ENCODE data around the gene SLC6A11.

Gene SLC6A11

DNA sequence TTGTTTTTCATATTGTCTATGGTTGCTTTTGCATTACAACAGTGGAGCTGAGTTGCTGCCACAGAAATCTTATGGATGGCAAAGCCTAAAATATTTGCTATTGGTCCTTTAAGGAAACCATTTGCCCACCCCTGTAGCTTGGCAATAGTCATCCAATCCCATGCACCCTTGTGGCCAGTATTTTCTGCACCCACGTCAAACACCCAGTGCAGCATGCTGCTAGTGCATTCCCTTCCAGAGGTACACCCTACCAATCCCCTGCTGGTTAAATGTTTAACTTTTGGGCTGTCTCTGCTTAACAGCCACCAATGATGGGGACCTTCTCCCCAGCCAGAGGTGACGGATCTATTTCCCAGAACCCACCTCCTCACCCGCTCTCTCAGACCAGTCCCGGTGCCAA, 23.8 kb upstream of the SLC6A11 start:
- DNase-seq, result no peak

DNA sequence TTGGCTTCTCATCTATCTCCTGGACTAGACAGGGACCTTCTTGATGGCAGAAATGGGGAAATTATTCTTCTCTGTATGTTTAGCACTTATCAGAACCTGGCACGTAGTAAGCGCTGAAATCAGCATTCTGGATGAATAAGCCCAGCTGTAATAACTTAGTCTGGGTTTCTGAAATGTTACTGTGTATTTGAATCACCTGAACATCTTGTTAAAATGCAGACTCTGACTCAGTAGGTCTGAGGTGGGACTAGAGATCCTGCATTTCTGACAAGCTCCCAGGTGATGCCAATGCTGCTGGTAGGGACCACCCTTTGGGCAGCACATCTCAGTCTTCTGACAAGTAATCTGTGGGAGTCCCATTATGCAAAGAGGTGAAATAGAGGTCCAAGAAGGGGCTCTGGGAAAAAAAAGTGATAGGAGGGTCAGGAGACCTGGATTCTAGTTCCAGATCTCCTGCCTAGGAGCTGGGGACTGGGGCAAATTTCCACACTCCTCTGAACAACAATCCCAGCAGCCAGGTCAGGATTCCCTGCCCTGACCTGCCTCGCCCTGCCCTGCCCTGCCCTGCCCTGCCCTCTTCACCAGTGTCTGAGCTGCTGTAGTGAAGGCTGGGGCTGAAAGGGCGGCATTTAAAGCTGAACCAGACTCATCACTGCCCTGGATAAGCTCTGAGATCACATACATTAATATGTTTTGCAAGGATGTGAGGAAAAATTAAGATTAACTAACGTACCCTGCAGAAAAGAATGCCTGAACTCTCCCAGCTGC, 17.2 kb upstream of the SLC6A11 start:
- no peak for DNase-seq

DNA sequence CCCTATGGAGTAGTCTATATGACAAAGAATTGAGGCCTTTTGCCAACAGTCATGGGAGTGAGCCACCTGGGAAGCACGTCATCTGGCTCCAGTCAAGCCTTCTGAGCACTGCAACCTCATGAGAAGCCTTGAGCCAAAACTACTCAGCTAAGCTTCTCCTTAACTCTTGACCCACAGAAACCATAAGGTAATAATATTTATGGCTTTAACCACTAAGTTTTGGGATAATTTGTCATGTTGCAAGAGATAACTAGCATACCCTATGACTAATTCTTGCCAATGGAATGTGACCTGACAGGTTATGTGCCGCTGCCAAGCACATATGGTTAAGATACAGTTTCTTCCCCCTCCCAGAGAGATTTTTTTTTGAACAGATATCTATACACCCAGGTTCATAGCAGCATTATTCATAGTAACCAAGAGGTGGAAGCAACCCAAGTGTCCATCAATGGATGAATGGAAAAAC, 11.8 kb upstream of the SLC6A11 start:
- DNase-seq, result no peak

DNA sequence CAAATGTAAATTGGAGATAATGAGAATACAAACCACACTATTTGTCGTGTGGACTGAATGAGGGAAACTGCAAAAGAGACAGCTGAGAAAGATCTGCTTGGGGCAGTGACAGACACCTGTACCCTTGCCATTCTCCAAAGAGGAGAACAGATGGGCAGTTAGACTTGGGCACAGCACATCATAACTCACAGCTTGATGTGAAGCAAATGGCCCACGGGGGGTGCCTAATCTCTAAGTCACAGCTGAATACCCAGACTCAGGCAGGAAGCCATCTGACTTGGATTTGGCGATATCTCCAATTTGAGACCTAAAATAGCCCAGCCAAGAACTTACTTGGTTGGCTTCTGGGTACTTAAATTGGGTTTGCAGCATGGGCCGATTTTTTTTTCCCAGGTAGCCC, 10.0 kb upstream of the SLC6A11 start:
- no peak for DNase-seq

DNA sequence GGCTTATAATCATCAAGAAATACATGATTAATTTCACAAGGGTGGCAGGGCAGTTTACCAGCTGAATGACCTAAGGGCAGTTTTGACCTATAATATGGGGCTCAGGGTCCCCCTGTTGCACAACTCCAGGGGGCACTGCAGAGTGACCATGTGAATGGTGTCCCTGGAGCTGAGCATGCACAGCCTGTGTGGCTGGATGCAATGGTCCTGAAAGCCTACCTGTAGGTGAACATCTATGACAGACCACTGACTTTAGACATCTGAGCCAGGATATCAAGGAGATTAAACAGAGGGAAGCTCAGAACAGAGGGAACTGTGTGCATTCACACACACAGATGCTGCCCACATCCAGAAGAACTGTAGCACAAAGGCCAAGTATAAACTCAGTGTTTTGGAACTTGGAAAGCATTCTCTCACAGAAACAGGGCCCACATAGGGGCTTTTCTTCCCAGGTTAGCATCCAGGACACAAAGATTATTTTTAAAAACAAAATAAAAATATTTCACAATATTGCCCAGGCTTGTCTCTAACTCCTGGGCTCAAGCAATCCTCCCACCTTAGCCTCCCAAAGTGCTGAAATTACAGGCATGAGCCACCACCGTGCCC, 7.8 kb upstream of the SLC6A11 start:
- DNase-seq, result no peak

DNA sequence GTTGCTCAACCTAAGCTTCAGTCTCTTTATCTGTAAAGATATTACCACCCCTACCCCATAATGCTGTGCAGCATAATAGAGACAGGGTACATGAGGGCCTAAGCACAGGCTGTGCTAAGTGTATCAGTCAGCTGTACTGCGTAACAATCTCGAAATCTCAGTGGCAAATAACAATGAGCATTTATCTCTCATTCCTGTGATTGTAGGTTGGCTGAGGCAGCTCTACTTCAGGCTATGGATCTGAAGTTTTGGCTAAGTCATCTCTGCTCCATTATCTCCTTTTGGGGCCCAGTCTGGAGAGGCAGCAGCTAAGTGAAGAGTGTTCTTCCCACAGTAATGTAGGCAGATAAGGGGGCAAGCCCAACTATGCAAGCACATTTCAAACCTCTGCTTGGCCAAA, 7.1 kb upstream of the SLC6A11 start:
- no peak for DNase-seq

DNA sequence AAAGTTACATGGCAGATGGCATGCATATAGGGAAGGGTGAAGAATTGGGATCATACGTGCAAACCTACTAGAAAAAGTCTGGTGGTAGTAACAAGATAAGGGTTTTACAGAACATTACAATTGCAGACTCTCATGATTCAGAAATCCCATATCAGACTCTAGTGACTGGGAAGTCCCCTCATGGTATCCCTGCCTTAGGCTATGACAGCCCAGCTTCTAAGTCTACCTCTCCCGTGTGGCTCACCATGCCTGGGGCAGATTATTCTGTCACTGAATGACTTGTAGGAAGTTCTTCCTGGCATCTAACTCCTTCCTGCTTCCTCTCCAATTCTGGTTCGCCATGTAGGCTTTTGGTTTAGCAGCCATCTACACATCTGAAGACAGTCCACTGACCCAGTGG, 5.7 kb upstream of the SLC6A11 start:
- no peak for DNase-seq

DNA sequence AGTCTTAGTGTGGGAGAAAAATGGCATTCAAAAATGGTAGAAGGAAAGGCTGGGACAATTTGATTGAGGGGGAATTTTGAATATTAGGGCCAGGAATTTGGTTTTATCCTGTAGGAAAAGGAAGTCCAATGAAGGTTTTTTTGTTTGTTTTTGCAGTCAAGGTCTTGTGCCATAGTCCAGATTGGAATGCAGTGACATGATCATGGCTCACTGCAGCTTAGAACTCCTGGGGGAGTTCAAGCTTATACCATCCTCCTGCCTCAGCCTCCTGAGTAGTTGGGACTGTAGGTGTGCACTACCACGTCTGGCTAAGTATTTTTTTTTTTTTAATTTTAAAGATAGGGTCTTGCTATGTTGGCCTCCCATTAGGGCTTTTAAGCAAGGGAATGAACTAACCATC, 2.6 kb upstream of the SLC6A11 start:
- no peak for DNase-seq

DNA sequence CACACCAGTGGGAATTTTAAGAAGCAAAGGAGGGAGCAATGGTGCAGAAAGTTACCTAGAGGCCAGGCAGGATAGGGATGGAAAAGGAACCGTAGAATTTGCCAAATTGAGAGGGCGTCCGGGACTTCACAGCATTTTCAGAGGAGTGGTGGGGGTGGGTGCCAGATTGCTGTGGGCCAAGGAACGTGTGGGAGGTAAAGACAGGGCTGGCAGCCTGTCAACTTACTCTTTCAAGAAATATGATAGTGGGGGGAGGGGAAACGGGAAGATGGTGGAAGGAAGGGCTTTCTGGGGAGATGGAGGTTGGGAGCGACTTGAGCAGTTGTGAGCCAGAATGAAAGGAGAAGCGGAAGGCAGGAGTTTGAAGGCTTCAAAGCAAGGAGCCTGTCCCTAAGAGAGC, 1.4 kb upstream of the SLC6A11 start:
- no peak for DNase-seq

DNA sequence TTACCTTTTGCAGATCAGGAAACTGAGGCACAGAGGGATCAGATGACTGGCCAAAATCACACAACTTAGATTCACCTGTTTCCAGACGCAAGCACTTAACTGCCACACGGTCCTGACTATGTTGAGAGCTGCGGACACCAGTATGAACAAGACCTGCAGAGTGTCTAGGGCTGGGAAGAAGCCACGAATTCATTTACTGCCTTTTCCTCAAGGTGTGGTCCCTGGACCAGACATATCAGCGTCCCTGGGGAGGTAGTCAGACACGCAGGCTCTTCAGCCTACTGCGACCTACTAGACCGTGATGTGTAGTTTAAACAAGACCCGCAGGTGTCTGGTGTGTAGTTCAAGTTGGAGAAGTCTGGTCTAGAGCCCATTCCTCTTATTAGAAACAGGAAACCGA, 541 bp upstream of the SLC6A11 start:
- no peak for DNase-seq

DNA sequence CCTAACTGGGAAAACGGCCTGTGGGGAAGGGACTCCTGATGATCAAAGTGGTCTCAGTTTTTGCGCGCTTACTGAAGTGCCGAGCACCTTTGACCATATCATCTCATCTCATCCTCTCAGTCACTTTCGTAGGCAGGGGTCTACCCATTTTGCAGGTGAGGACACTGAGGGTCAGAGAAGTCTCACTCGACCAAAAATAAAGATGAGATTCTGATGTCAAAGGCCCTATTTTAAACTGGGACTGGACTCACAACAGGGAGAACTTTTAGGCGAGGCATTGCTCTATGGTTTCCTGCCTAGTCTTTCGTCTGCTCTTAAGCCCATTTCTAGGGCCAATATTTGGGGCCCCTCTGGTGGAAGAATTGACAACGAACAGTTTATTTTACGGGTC, 830 bp downstream of the SLC6A11 start:
- DNase-seq, result no peak

DNA sequence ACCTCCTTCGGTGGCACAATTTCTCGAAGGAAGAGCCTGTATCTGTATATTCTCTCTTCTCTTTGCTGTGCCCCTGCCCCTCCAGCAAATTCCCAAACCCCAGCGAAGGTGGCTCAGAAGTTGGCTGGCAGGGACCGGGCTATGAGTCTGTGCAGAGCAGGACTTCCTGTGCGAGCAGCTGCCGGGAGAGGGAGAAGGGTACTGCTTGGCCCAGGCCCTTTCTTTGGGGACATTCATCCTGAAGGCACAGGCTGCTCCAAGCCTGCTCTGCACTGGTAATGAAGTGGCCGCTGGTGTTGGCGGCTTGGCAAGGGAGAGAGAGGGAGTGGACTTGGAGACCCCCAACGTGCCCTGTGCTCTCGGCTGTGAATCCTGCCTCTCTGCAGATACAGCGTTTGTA, 1.5 kb downstream of the SLC6A11 start:
- no peak for DNase-seq

DNA sequence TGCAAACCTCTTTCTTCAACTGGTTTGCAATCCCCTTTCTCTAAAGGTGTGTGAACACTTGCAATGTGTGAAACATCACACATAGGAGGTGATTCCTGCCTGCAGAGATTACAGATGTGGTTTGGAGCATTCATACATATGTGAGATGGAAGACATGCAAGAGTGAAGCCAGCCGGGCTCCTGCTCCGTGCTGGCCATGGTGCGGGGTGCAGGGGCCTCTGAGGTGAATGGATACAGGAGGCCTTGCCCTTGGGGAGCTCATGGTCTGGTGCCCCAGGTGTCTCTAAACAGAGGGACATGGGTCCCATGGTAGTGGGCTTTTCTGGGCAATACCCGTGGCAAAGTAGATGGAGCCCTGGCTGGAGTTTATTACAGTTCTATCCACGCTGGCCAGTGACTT, 6.0 kb downstream of the SLC6A11 start:
- no peak for DNase-seq

DNA sequence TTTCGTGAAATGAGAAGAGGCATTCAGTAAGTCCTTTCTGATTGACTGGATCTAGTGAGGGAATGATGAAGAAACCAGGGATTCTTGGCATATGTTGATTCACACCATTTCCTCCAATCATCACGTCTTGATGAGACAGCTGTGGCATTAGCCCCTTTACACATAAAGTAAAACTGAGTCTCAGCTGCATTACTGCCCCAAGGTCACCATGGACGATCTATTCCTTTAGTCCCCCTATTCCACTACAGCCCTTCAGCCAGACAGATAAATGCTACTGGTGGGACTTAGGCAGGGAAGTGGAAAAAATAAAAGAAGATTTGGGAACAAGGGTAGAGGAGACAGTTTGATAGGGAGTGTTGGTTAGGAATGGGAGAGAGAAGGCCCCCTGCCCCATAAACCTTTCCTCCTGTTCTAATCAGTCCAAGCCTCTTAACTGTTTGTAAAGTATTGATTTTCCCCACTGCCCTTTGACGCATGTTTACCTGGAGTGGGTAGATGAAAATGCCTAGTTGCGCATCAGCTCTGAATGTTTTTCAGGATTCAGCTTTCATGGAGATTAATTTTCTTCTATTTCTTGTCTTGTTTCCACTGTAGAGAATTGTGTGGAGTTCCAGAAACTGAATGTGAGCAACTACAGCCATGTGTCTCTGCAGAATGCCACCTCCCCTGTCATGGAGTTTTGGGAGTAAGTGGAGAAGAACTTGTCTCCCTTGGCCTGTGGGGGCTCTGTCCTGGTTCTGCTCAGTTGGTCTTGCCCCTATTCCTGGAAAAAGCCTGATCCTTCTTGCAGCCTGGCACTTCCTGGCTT, 6.9 kb downstream of the SLC6A11 start:
- no peak for DNase-seq

DNA sequence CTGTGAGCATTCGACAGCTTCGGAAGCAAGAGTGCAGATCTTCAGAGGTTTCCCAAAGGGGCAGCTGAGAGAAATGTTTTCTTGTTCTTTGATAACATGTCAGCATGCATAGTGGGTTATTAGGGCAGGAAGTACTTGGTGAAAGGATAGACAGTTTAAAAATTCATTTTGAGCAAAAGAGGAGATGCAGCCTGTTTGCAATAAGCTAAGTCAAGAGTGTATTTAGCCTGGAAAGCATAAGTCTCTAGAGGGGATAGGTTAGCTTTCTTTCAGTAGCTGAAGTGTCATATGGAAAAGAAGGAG, 7.4 kb downstream of the SLC6A11 start:
- DNase-seq, result no peak

DNA sequence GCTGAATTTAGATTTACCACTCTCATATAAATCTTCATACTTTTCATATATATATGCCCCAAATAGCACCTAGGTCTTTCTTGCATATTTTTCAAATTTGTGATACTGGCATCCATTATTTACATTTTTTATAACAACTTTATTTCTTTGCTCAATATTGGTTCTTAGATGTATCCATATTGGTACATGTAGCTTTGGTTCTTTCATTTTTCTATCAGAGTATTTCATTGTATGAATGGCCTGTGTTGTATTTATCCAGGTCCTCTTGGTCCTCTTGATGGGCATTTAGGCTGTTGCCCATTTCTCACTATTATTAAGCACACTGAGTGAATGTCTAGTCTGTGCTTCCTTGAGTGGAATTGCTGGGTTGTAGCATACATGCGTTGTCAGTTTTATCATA, 8.4 kb downstream of the SLC6A11 start:
- no peak for DNase-seq

DNA sequence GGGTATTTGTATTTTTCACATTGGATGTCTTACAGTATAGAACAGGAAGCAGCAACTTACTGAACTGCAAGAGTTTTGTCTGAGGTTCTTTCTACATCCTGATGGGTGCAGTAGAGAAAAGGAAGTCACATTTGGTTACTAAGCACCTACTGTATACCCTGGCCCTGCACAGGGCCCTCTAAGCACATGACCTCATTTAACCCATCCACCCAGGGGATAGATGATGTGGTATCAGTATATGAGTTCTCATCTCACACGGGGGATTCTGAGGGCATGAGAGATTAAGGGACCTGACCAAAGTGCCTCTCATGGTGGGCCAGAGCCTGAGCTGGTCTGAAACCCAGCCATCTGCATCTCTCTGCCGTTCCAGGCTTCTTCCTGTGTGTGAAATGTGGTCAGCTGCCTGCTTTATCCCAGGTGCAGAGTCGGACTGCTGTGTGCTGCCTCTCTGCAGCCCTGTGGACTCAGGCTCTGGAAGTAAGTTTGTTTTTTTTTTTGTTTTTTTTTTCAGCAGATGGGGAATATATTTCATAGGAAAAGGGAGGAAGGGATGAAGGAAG, 17.9 kb downstream of the SLC6A11 start:
- DNase-seq, result no peak

DNA sequence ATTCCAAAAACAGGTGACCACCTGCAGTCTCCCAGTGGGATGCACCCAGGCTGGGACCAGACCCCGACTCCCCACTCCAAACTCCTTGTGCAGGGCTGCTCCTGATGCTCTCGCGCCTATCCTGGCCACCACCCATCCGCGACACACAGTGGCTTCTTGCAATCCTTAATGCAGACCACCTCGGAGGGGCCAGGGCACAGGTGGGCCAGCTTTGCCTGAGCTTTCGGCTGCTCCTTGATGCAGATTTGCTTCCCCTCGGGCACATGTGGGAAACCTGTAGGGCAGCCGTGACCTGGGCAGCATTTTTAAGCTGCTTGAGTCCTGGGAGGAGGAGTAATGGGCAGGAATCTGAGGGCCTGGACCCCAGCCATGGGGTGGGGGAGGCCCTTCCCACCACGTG, 18.9 kb downstream of the SLC6A11 start:
- no peak for DNase-seq

DNA sequence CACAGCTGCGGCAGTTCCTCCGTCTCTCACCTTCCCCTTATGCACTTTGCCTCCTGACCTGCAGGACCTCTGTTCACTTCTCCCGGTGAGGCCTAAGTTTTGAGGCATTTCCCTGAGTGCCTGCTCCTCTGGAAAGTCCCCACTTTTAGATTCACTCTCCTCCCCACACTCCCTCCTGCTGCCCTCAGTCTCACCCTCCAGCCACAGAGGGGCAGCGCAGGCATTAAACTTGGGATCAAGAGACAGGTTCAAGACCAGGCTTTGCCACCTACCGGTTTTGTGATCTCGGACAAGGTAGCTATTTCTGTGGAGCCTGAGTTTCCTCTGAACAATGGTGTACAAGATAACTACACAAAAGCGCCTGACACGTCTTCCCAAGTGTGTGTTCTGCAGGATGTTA, 19.4 kb downstream of the SLC6A11 start:
- DNase-seq, result no peak

DNA sequence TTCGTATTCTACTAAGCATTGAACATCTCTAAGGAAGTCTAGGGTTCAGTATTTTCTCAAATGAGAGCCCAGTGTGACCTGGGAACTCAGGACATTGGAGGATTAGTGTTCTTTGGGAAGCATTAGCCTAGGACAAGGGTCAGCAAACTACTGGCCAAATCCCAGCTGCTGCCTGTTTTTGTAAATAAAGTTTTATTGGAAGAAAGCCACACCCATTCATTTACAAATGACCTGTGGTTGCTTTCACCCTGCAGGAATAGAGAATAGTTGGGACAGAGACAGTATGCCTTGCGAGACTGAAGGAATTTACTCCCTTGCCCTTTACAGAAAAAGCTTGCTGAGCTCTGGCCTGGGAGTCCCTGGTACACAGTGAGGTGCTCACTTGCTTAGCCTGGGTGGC, 20.6 kb downstream of the SLC6A11 start:
- DNase-seq, result no peak

DNA sequence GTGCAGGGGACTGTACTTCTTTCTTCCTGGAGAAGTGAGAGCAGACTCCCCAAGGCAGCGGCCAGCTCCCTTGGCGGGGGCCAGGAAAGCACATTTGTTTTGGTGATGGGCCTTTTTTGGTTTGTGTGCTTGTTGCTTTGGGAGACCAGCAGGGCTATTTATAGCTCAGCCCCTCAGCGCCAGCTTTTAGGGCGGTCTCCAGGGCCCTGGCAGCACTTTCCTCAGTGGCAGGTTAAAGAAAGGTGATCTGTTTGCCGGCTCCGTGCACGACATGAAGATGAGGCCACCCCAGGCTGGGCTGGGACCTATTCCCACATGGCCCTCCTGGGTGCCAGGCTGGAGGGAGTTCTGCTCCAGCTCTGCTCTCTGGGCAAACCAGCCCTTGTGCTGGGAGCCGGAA, 21.8 kb downstream of the SLC6A11 start:
- DNase-seq, result no peak

DNA sequence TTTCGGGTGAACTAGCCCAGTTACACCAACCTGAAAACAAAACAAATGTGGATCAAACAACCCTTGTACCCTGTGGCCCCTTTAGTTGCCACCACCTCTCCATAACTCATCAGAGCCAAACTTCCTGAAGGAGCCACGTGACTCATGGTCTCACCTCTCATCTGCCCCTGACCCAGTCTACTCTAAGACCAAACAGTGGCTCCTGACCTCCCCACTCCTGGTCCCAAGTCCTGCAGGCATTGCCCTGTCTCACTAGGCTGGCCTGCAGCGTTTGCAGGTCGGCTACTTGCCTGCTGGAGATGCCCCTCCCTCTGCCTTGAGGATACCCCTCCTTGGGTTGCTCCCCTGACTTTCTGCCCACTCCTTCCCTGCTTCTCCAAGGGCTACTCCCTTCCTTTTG, 23.1 kb downstream of the SLC6A11 start:
- no peak for DNase-seq

DNA sequence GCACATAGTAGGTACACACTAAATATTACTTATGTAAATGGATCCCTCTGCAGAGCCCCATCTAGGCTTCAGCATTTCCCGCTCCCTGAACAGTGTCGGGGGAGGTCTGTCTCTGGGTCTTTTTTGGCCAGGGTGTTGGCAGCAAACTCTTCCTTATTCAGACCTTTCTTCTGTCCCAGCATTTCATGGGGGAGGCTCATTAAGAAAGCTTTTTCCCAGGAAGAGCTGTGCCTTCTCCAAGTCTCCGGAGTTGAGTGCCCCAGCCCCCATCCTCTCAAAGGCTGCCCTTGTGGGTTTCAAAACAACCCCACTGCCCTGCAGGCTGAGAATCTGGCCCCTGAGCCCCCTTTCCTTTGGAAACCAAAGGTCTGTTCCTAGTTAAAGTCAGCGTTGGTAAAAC, 25.1 kb downstream of the SLC6A11 start:
- no peak for DNase-seq

DNA sequence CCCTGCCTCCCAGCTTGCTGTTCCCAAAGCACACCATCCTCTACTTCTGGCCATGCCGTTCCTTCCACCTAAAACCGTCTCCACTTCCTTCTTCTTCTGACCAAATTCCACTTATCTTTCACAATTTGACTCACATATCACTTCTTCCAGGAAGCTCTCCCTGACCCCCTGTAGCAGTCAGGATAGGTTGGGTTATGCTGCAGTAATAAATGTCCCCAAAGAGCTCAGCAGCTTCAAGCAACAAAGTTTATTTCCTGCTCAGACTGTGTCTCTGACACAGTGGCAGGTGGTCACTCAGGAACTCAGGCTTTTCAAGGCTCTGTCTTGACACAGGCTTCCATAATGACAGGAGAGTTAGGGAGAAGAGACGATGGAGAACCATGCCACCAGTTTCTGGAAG, 27.4 kb downstream of the SLC6A11 start:
- no peak for DNase-seq

Data from NCI-H2227 treated with DMSO at 0.1 percent for 48 hours (cell line).